GM12892 (cell line): ENCODE data around the gene STEAP4.
"Not testable (repeated sequence)": the region's sequence is repeated elsewhere in the genome, so short reads cannot be mapped to it uniquely, and the experiment has no call there.

Source experiments
- DNase-seq: peaks from one replicate; pipeline ENCODE4 v3.0.0; 2011; ENCODE audit not compliant: insufficient read length
- FAIRE-seq: peaks from 2 replicates; lab custom pipeline; 2011; peaks lifted over from hg19 to GRCh38; lab: Jason Lieb, UNC
- POLR2A ChIP-seq: IDR thresholded peaks from 2 replicates; pipeline ENCODE4 v1.6.1; 2011; ENCODE audit warnings: low read depth, low read length, control low read depth
- POLR2AphosphoS5 ChIP-seq: IDR thresholded peaks from 2 replicates; pipeline ENCODE4 v1.6.1; 2011; ENCODE audit warnings: low read depth, low read length, control low read depth
- TAF1 ChIP-seq: IDR thresholded peaks from 2 replicates; pipeline ENCODE4 v1.6.1; 2011; ENCODE audit warnings: low read depth, mild to moderate bottlenecking, control low read depth, low read length, borderline replicate concordance

Gene STEAP4

GRCh38 chr7:88280801-88281200, 25.9 kb downstream of the STEAP4 start:
- DNase-seq (no peak), FAIRE-seq (no peak)
- no peak for TF ChIP-seq POLR2AphosphoS5
- TF ChIP-seq POLR2A = no peak
- no peak for TF ChIP-seq TAF1

GRCh38 chr7:88279323-88279722, 27.4 kb downstream of the STEAP4 start:
- DNase-seq (no peak), FAIRE-seq (no peak)
- TF ChIP-seq POLR2AphosphoS5 (no peak), TAF1 (no peak), POLR2A (no peak)

- no peak for TF ChIP-seq TAF1
- TF ChIP-seq POLR2A = no peak
- TF ChIP-seq POLR2AphosphoS5 = no peak
- DNase-seq (no peak), FAIRE-seq (no peak)
These were observed 27.8 kb downstream of the STEAP4 start for GRCh38 chr7:88278881-88279280.

- FAIRE-seq (no peak), DNase-seq (no peak)
- TF ChIP-seq POLR2AphosphoS5 = no peak
- TF ChIP-seq TAF1 = no peak
- no peak for TF ChIP-seq POLR2A
These were observed 30.0 kb downstream of the STEAP4 start for GRCh38 chr7:88276605-88277153.

GRCh38 chr7:88274856-88275255, 31.8 kb downstream of the STEAP4 start:
- not testable (repeated sequence) for FAIRE-seq, DNase-seq

- no peak for DNase-seq
- no peak for FAIRE-seq
- TF ChIP-seq POLR2A (no peak), TAF1 (no peak), POLR2AphosphoS5 (no peak)
These were observed 37.1 kb downstream of the STEAP4 start for GRCh38 chr7:88269586-88269985.

- TF ChIP-seq POLR2A (no peak), TAF1 (no peak), POLR2AphosphoS5 (no peak)
- FAIRE-seq (no peak), DNase-seq (no peak)
These were observed 37.8 kb downstream of the STEAP4 start for GRCh38 chr7:88268858-88269257.

- DNase-seq (no peak), FAIRE-seq (no peak)
- no peak for TF ChIP-seq POLR2AphosphoS5
- TF ChIP-seq TAF1 = no peak
- no peak for TF ChIP-seq POLR2A
These were observed 38.6 kb downstream of the STEAP4 start for GRCh38 chr7:88268051-88268450.

GRCh38 chr7:88267421-88267820, 39.3 kb downstream of the STEAP4 start:
- TF ChIP-seq POLR2A (no peak), TAF1 (no peak), POLR2AphosphoS5 (no peak)
- no peak for FAIRE-seq
- no peak for DNase-seq

GRCh38 chr7:88264987-88265386, 41.7 kb downstream of the STEAP4 start:
- FAIRE-seq, DNase-seq: not testable (repeated sequence)

GRCh38 chr7:88262562-88262961, 44.1 kb downstream of the STEAP4 start:
- DNase-seq (no peak), FAIRE-seq (no peak)
- TF ChIP-seq POLR2AphosphoS5 = no peak
- no peak for TF ChIP-seq TAF1

GRCh38 chr7:88260719-88261118, 46.0 kb downstream of the STEAP4 start:
- DNase-seq (no peak), FAIRE-seq (no peak)
- TF ChIP-seq TAF1 (no peak), POLR2AphosphoS5 (no peak), POLR2A (no peak)
